HepG2 (cell line): Measurements from ENCODE around the gene ASCL3. TPM values are rescaled to one million over a fixed set of nuclear protein-coding genes. Genes with fewer than 3 reads are reported as not detected.

ENCODE experiments used
- ATAC-seq: fragments of 200-7000 bp; cut with Tn5 transposase; 3 replicates; pipeline ENCODE4 v1.9.1; 2020; ENCODE audit warnings: mild to moderate bottlenecking, moderate library complexity
- BruUV-seq: library from RNA; stranded (reverse); fragments of 400-500 nt; replicated peaks from 2 replicates; lab custom pipeline; 2021; lab: Mats Ljungman, UMichigan
- CTCF ChIA-PET: fragments of 300-600 bp; formaldehyde crosslinking; extraction: SDS; loops from one replicate; lab custom pipeline; 2021; ENCODE audit warnings: low total read pairs, inconsistent platforms, low intra/inter-chr PET ratio; lab: Yijun Ruan, JAX
- POLR2A ChIA-PET: fragments of 350-600 bp; sonication (Branson Sonifier 250); formaldehyde crosslinking; loops from one replicate; lab custom pipeline; 2020; ENCODE audit warnings: antibody characterized with exemption, inconsistent platforms; lab: Yijun Ruan, JAX
- DNase-seq: peaks from one replicate; pipeline ENCODE4 v3.0.0-alpha.2; 2015; ENCODE audit warnings: low spot score
- FAIRE-seq: peaks from 3 replicates; lab custom pipeline; 2011; peaks lifted over from hg19 to GRCh38; lab: Jason Lieb, UNC
- H2AFZ ChIP-seq: one replicate; pipeline ENCODE4 v1.6.1; 2011; ENCODE audit warnings: low read length, inconsistent platforms
- H3K27ac ChIP-seq: fragments of 300-600 bp; 3 replicates; pipeline ENCODE4 v1.8.0; 2011; ENCODE audit warnings: mixed run types, mild to moderate bottlenecking, mixed read lengths, low read length, inconsistent platforms; ENCODE audit not compliant: insufficient read depth; ENCODE audit errors: extremely low read length
- H3K27me3 ChIP-seq, 2 experiments: fragments of 200-600 bp in 1 of 2; 2 replicates in 1 of 2; 3 replicates in 1 of 2; pipeline versions ENCODE4 v1.6.0 to v1.8.0; 2011; ENCODE audit warnings: low read length in 2 of 2, mild to moderate bottlenecking in 2 of 2, moderate library complexity in 2 of 2, inconsistent platforms in 1 of 2; ENCODE audit not compliant: insufficient read depth in 2 of 2, control insufficient read depth in 1 of 2
- H3K36me3 ChIP-seq, 2 experiments: fragments of 200-600 bp in 1 of 2; replicated peaks in 1 of 2; 2 replicates in 1 of 2; 3 replicates in 1 of 2; pipeline versions ENCODE4 v1.5.1 to v1.8.0; 2011; ENCODE audit warnings: low read length in 2 of 2, inconsistent platforms in 1 of 2; ENCODE audit not compliant: insufficient read depth in 2 of 2, control insufficient read depth in 1 of 2
- H3K4me1 ChIP-seq: 2 replicates; pipeline ENCODE4 v1.5.1; 2012; ENCODE audit warnings: low read length, inconsistent platforms; ENCODE audit not compliant: insufficient read depth
- H3K4me2 ChIP-seq: 2 replicates; pipeline ENCODE4 v1.6.0; 2011; ENCODE audit warnings: low read depth, low read length, inconsistent platforms
- H3K4me3 ChIP-seq, 3 experiments: fragments of 200-600 bp in 1 of 3; sonication (generic), shearing (Covaris generic) in 1 of 3; replicated peaks in 1 of 3; 2 replicates each; pipeline ENCODE4 v1.5.1; 2011 to 2016; ENCODE audit warnings: low read length in 3 of 3, inconsistent platforms in 2 of 3, low read depth in 2 of 3, mild to moderate bottlenecking in 2 of 3, control low read depth in 1 of 3, mixed read lengths in 1 of 3; ENCODE audit not compliant: insufficient read depth in 1 of 3
- H3K79me2 ChIP-seq: one replicate; pipeline ENCODE4 v1.6.1; 2011; ENCODE audit warnings: low read length, inconsistent platforms; ENCODE audit not compliant: insufficient read depth
- H3K9ac ChIP-seq: 2 replicates; pipeline ENCODE4 v1.6.0; 2011; ENCODE audit warnings: mild to moderate bottlenecking, low read depth, low read length, inconsistent platforms; ENCODE audit not compliant: insufficient read depth
- H3K9me3 ChIP-seq: 2 replicates; pipeline ENCODE4 v1.5.1; 2012; ENCODE audit warnings: mild to moderate bottlenecking, low read length
- H4K20me1 ChIP-seq: 2 replicates; pipeline ENCODE4 v1.6.0; 2011; ENCODE audit warnings: inconsistent platforms, mild to moderate bottlenecking, low read length, moderate library complexity; ENCODE audit not compliant: insufficient read depth
- CCDC6 ChIP-seq: sonication (generic); formaldehyde crosslinking; IDR thresholded peaks from 2 replicates; pipeline ENCODE4 v1.8.1; 2022; ENCODE audit warnings: mild to moderate bottlenecking, missing genetic modification reagents, moderate library complexity
- TP53 ChIP-seq: sonication (generic); formaldehyde crosslinking; conservative IDR thresholded peaks from 2 replicates; pipeline ENCODE4 v1.4.0; 2020; ENCODE audit warnings: missing genetic modification reagents
- ZBTB2 ChIP-seq: sonication (generic); formaldehyde crosslinking; IDR thresholded peaks from 2 replicates; pipeline ENCODE4 v1.8.0; 2022; ENCODE audit warnings: low read depth, missing genetic modification reagents
- ZBTB20 ChIP-seq: sonication (generic); formaldehyde crosslinking; IDR thresholded peaks from 2 replicates; pipeline ENCODE4 v1.8.1; 2023; ENCODE audit warnings: missing genetic modification reagents, low read depth, mild to moderate bottlenecking, borderline replicate concordance
- ZNF253 ChIP-seq: sonication (generic); formaldehyde crosslinking; IDR thresholded peaks from 2 replicates; pipeline ENCODE4 v1.8.0; 2022; ENCODE audit warnings: mild to moderate bottlenecking, missing genetic modification reagents, borderline replicate concordance
- ZNF256 ChIP-seq: sonication (generic); formaldehyde crosslinking; conservative IDR thresholded peaks from 2 replicates; pipeline ENCODE4 v1.4.0; 2020; ENCODE audit warnings: missing genetic modification reagents
- WGBS: methylation state at CpG from one replicate; pipeline ENCODE4 v1.1.6; 2017; ENCODE audit warnings: low lambda C conversion rate; 5-methylcytosine and 5-hydroxymethylcytosine counted together
- in situ Hi-C: cut with HindIII; loops from 2 replicates; pipeline ENCODE4 v1.10.0; 2017; ENCODE audit warnings: low pct_unique_long_range_greater_than_20kb; ENCODE audit not compliant: extremely low pct_ligation_motif_present
- intact Hi-C: fragments of 100-400 bp; cut with micrococcal nuclease; formaldehyde crosslinking; loops from one replicate; pipeline ENCODE4 v1.10.0; 2022; ENCODE audit not compliant: unreplicated experiment
- polyA plus RNA-seq, 8 experiments: library from polyadenylated mRNA; depleted of rRNA in 3 of 8; stranded (reverse) in 7 of 8; unstranded in 1 of 8; fragments of >200 nt; fragmentation: Illumina TruSeq in 4 of 8; extraction: Trizol in 4 of 8; gene quantifications; 2 replicates each; pipeline versions ENCODE4 v1.2.1 to v1.2.3, GENCODE V29; 2011 to 2016; ENCODE audit warnings: low read depth in 4 of 8, missing spikeins in 1 of 8, mixed read lengths in 1 of 8; ENCODE audit not compliant: insufficient read depth in 1 of 8
- total RNA-seq, 5 experiments: library from RNA; depleted of rRNA; stranded (reverse); fragments of >200 nt; fragmentation: Illumina TruSeq; extraction: Trizol; gene quantifications; 2 replicates each; pipeline ENCODE4 v1.2.3, GENCODE V29; 2016; ENCODE audit warnings: low read depth in 1 of 5

Gene ASCL3
- total and polyA plus RNA-seq, 2 of the 13 experiments (the other 11 are each of a cell fraction or from before 2014, with no cell fraction given): not detected

- Histone ChIP-seq H2AFZ (no peak overlapping the region), H3K36me3 (peaks cover 9 to 10% of the 10 kb centered on the region in 2 experiments; a peak in 4 of 5 replicates), H4K20me1 (no peaks in the 10 kb centered on the region), H3K79me2 (no peaks in the 10 kb centered on the region), H3K4me3 (no peak overlapping the region), H3K4me2 (no peak overlapping the region), H3K9me3 (no peaks in the 10 kb centered on the region), H3K27me3 (no peaks in the 10 kb centered on the region), H3K4me1 (no peaks in the 10 kb centered on the region), H3K9ac (no peak overlapping the region), H3K27ac (no peak overlapping the region)
- ATAC-seq (no peak), DNase-seq (no peak), FAIRE-seq (no peak)
- in situ Hi-C loops: no loop called here
- CTCF ChIA-PET: no interaction called here
- BruUV-seq: no TSS peak
- POLR2A ChIA-PET: no interaction called here
- WGBS: 87% methylated on average over 4 of the region's 4 CpGs
- intact Hi-C loops: no loop called here
- no peak for TF ChIP-seq CCDC6 (CRISPR knock-in tag)
- no peak for TF ChIP-seq ZNF253
- no peak for TF ChIP-seq TP53 (CRISPR knock-in tag)
- TF ChIP-seq ZBTB2 (CRISPR knock-in tag): no peak
- TF ChIP-seq ZNF256 (CRISPR knock-in tag): no peak
- TF ChIP-seq ZBTB20 (CRISPR knock-in tag): no peak
Observed at GRCh38 chr11:8947230-8947943, 4.6 kb upstream of the ASCL3 start.
